Ascending aorta (tissue), 2 donors: ENCODE measurements around the gene SOX13. TPM values are rescaled to one million over a fixed set of nuclear protein-coding genes. Genes with fewer than 3 reads are reported as not detected.

ENCODE experiments used
- DNase-seq, 2 donors: peaks; one replicate each; pipeline ENCODE4 v3.0.0-alpha.2; 2019; ENCODE audit warnings: low spot score in 2 of 2
- H3K27ac ChIP-seq, 2 donors: fragments of 200-600 bp; sonication (generic); one replicate each; pipeline ENCODE4 v1.5.1; 2016 to 2017; ENCODE audit warnings: mild to moderate bottlenecking in 1 of 2
- H3K27me3 ChIP-seq: fragments of 200-600 bp; sonication (generic); one replicate; pipeline ENCODE4 v1.5.1; 2017
- H3K36me3 ChIP-seq, 2 donors: fragments of 200-600 bp; sonication (generic); one replicate each; pipeline ENCODE4 v1.5.1; 2016
- H3K4me1 ChIP-seq, 2 donors: fragments of 200-600 bp; sonication (generic); one replicate each; pipeline ENCODE4 v1.5.1; 2016 to 2017; ENCODE audit warnings: mild to moderate bottlenecking in 1 of 2
- H3K4me3 ChIP-seq, 2 donors: fragments of 200-600 bp; sonication (generic); one replicate each; pipeline ENCODE4 v1.5.1; 2016 to 2017; ENCODE audit warnings: mild to moderate bottlenecking in 1 of 2
- H3K9me3 ChIP-seq, 2 donors: fragments of 200-600 bp; sonication (generic); one replicate each; pipeline ENCODE4 v1.5.1; 2016
- intact Hi-C: fragments of 100-400 bp; cut with DNase I; formaldehyde crosslinking; loops from one replicate; pipeline ENCODE4 v1.15.1; 2023
- total RNA-seq: library from RNA; depleted of rRNA; stranded (reverse); fragments of >200 nt; gene quantifications from one replicate; pipeline ENCODE4 v1.1.0, GENCODE V29; 2016
- TF ChIP-seq, protein P1 (sequence below), 3 experiments: fragments of 200-600 bp in 2 of 3; fragments of 450-650 bp in 1 of 3; sonication (generic) in 2 of 3; IDR thresholded peaks; one replicate each; pipeline ENCODE4 v1.5.1; 2016 to 2019; ENCODE audit warnings: antibody characterized with exemption in 3 of 3, mild to moderate bottlenecking in 1 of 3, moderate library complexity in 1 of 3

Gene SOX13
- total RNA-seq, 1 donor from 2014 or later: 70.1 TPM

GRCh38 chr1:204065174-204065985, 7.5 kb upstream of the SOX13 start:
- no peak for DNase-seq
- Histone ChIP-seq H3K4me3 (no peak overlapping the region), H3K4me1 (no peaks in the 10 kb centered on the region), H3K36me3 (no peaks in the 10 kb centered on the region), H3K27me3 (no peaks in the 10 kb centered on the region), H3K27ac (no peak overlapping the region), H3K9me3 (no peaks in the 10 kb centered on the region)
- intact Hi-C loops: no loop called here
- TF ChIP-seq, protein P1, sequence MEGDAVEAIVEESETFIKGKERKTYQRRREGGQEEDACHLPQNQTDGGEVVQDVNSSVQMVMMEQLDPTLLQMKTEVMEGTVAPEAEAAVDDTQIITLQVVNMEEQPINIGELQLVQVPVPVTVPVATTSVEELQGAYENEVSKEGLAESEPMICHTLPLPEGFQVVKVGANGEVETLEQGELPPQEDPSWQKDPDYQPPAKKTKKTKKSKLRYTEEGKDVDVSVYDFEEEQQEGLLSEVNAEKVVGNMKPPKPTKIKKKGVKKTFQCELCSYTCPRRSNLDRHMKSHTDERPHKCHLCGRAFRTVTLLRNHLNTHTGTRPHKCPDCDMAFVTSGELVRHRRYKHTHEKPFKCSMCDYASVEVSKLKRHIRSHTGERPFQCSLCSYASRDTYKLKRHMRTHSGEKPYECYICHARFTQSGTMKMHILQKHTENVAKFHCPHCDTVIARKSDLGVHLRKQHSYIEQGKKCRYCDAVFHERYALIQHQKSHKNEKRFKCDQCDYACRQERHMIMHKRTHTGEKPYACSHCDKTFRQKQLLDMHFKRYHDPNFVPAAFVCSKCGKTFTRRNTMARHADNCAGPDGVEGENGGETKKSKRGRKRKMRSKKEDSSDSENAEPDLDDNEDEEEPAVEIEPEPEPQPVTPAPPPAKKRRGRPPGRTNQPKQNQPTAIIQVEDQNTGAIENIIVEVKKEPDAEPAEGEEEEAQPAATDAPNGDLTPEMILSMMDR (IDR thresholded peaks at IDR 0.05): no peak

DNA sequence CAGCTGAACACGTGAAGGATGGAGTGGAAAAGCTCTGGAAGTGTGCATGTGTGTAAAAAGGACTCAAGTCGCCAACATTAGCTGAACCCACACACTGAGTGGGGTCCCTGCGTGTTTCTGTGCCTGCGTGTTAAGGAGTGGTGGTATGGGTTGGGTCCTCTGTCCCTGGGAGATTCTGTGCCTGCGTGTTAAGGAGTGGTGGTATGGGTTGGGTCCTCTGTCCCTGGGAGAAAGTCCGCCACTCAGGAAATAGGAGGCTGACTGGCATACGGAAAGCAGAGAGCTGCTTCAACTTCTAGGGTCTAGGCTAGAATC, 7.0 kb upstream of the SOX13 start:
- Histone ChIP-seq H3K4me1 (no peaks in the 10 kb centered on the region), H3K27me3 (no peaks in the 10 kb centered on the region), H3K4me3 (no peak overlapping the region), H3K36me3 (no peaks in the 10 kb centered on the region), H3K9me3 (no peaks in the 10 kb centered on the region), H3K27ac (no peak overlapping the region)
- TF ChIP-seq, protein P1 (IDR thresholded peaks at IDR 0.05): no peak
- intact Hi-C loops: no loop called here
- no peak for DNase-seq

- DNase-seq: no peak
- Histone ChIP-seq H3K27ac (no peak overlapping the region), H3K4me3 (no peak overlapping the region), H3K9me3 (no peaks in the 10 kb centered on the region), H3K27me3 (no peaks in the 10 kb centered on the region), H3K4me1 (no peaks in the 10 kb centered on the region), H3K36me3 (no peaks in the 10 kb centered on the region)
- TF ChIP-seq, protein P1 (IDR thresholded peaks at IDR 0.05): no peak
- intact Hi-C loops: no loop called here
Measured at GRCh38 chr1:204067935-204068334, 5.0 kb upstream of the SOX13 start.

DNA sequence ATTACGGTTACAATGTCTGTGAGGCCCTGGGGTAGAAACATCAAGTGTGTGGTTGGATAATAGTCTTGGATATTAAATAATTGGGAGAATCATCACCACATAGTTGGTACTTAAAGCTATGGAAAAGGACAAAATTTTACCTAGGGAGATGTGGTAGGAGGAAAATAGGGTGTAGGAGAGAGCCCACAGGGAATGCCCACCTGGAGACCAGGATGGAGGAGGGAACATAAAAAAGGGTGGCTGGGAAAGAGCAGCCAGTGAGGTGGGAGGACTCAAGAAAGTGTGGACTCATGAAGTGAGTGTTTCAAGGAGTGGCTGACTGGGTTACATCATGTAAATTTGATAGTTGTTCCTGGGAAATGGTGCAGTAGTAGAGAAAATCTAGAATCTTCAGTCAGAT, 3.0 kb upstream of the SOX13 start:
- H3K4me1 ChIP-seq: no peaks in the 10 kb centered on the region
- DNase-seq: no peak
- no peak overlapping the region for H3K27ac ChIP-seq
- H3K36me3 ChIP-seq: no peaks in the 10 kb centered on the region
- TF ChIP-seq, protein P1 (IDR thresholded peaks at IDR 0.05): no peak
- intact Hi-C loops: no loop called here
- no peaks in the 10 kb centered on the region for H3K9me3 ChIP-seq
- H3K4me3 ChIP-seq: no peak overlapping the region
- no peaks in the 10 kb centered on the region for H3K27me3 ChIP-seq

- peaks cover 0 to 3% of the 10 kb centered on the region in 2 donors for H3K4me1 ChIP-seq
- no peaks in the 10 kb centered on the region for H3K36me3 ChIP-seq
- no peak overlapping the region for H3K4me3 ChIP-seq
- no peak for DNase-seq
- TF ChIP-seq, protein P1 (IDR thresholded peaks at IDR 0.05): no peak
- no peaks in the 10 kb centered on the region for H3K9me3 ChIP-seq
- H3K27me3 ChIP-seq: no peaks in the 10 kb centered on the region
- intact Hi-C loops: no loop called here
- no peak overlapping the region for H3K27ac ChIP-seq
Measured at GRCh38 chr1:204070895-204071294, 2.0 kb upstream of the SOX13 start.
